Heart right ventricle (tissue), 16 donors: ENCODE measurements around the gene BRIP1. TPM values are rescaled to one million over a fixed set of nuclear protein-coding genes. Genes with fewer than 3 reads are reported as not detected.

Experiments
- ATAC-seq, 8 donors: fragments of 200-7000 bp; cut with Tn5 transposase; one replicate each; pipeline ENCODE4 v1.9.1; 2020; ENCODE audit warnings: mild to moderate bottlenecking in 8 of 8, moderate library complexity in 8 of 8, moderate number of reproducible peaks in 1 of 8
- DNase-seq, 2 donors: peaks; one replicate each; pipeline ENCODE4 v3.0.0-alpha.2; 2020
- H3K27ac ChIP-seq, 10 donors: fragments of 200-600 bp; sonication (generic) in 2 of 10; one replicate each; pipeline versions ENCODE4 v1.5.0 to v1.8.0; 2020 to 2022; ENCODE audit warnings: mild to moderate bottlenecking in 3 of 10
- H3K27me3 ChIP-seq, 7 donors: fragments of 200-600 bp; one replicate each; pipeline ENCODE4 v1.8.0; 2021 to 2022; ENCODE audit warnings: mild to moderate bottlenecking in 2 of 7
- H3K36me3 ChIP-seq, 9 donors: fragments of 200-600 bp; sonication (generic) in 1 of 9; one replicate each; pipeline versions ENCODE4 v1.5.0 to v1.8.0; 2020 to 2022; ENCODE audit warnings: mild to moderate bottlenecking in 2 of 9
- H3K4me1 ChIP-seq, 9 donors: fragments of 200-600 bp; sonication (generic) in 1 of 9; one replicate each; pipeline versions ENCODE4 v1.5.0 to v1.8.0; 2020 to 2022; ENCODE audit warnings: mild to moderate bottlenecking in 4 of 9
- H3K4me3 ChIP-seq, 10 donors: fragments of 200-600 bp; sonication (generic) in 2 of 10; one replicate each; pipeline versions ENCODE4 v1.5.0 to v1.8.0; 2020 to 2022; ENCODE audit warnings: mild to moderate bottlenecking in 7 of 10, moderate library complexity in 2 of 10
- H3K9me3 ChIP-seq, 11 donors: fragments of 200-600 bp in 10 of 11; sonication (generic) in 2 of 11; one replicate each; pipeline versions ENCODE4 v1.5.0 to v1.8.0; 2013 to 2022; ENCODE audit warnings: mild to moderate bottlenecking in 2 of 11, control low read depth in 1 of 11, moderate library complexity in 1 of 11
- WGBS, 2 donors: extraction: QIAGEN DNeasy Blood & Tissue Kit; methylation state at CpG; one replicate each; pipeline ENCODE4 v1.1.7; 2013; ENCODE audit warnings: inconsistent platforms in 1 of 2; 5-methylcytosine and 5-hydroxymethylcytosine counted together
- intact Hi-C, 10 donors: fragments of 100-400 bp; cut with DNase I; formaldehyde crosslinking; loops; one replicate each; pipeline versions ENCODE4 v1.11.1 to v1.14.2; 2022
- polyA plus RNA-seq, 2 donors: library from polyadenylated mRNA; stranded (reverse); fragments of 200-250 nt; gene quantifications; one replicate each; pipeline ENCODE4 v1.2.3, GENCODE V29; 2013
- total RNA-seq, 10 donors: library from RNA; stranded (reverse); fragmentation: NEBNext Ultra II Directional in 3 of 10; extraction: Animal tissue kit (Norgen Biotek cat#: 25700) in 3 of 10; gene quantifications; one replicate each; pipeline versions ENCODE4 v1.2.1 to v1.2.4, GENCODE V29; 2021 to 2023
- TF ChIP-seq, protein P1 (sequence below), 9 donors: fragments of 200-600 bp; sonication (generic) in 2 of 9; IDR thresholded peaks; one replicate each; pipeline versions ENCODE4 v1.5.0 to v1.8.0; 2021 to 2022; ENCODE audit warnings: antibody characterized with exemption in 9 of 9, mild to moderate bottlenecking in 5 of 9, moderate library complexity in 1 of 9
- donor health status: Arrhythmogenic right ventricular cardiomyopathy.
- donor health status: ischemic (EF 13 %, LVEDD 7.1; RV severe dilation, severe dysfunction).
- donor health status: healthy with polysubstance abuse.
- donor health status: DM: no; HTN: yes; CAD: no.
- donor health status: DM: no; HTN: no; CAD: no.
- donor health status: ischemic (EF 25% LVEDD 6.9; RV normal size, moderate dysfunction).
- donor health status: ischemic (EF 25% LVEDD 5.7; RV mildly dilated, moderate dysfunction).
- donor health status: healthy.
- donor health status: DM: yes; HTN: yes; CAD: no.
- donor health status: Ischemic cardiomyopathy.
- donor health status: ischemic (EF 35%, LVEDD 5.7; RV mildly dilated, moderate dysfunction).
- donor health status: nonischemic (EF 11% LVEDD 7.7; RV severe dilation, severe dysfunction).
- donor health status: DM: yes; HTN: yes; CAD: no.
- donor health status: PGD.
- donor health status: ischemic (EF 29% LVEDD 5.4; RV normal size, mild dysfunction).
- donor health status: nonischemic (EF 23%, LVEDD 6.1; RV moderate dilation, normal function).

BRIP1 gene
- total and polyA plus RNA-seq, 12 donors: 0.03 to 2.1 (median 0.22) TPM; not detected in 1

DNA sequence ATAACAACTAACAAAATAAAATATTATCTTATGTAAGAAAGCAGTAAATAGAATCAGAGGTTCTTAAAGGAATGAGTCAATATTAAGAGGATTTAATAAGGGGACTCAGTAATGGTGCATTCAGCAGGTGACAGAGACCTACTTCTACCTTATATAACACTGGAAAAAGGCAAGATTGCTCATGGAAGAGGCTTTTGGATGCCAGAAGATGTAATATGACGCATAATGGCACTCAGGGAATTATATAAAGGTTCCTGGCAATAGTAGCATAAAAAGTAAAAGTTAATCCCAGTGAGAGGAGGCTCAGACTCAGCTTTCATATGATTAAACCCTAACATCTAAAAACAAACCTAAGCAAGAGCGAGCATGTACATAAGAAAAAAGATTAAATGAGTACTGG is 136.4 kb downstream of the BRIP1 start:
- Histone ChIP-seq H3K36me3 (no peaks in the 10 kb centered on the region), H3K9me3 (no peaks in the 10 kb centered on the region), H3K4me1 (no peaks in the 10 kb centered on the region), H3K4me3 (no peak overlapping the region), H3K27me3 (no peaks in the 10 kb centered on the region), H3K27ac (no peak overlapping the region)
- ATAC-seq (no peak), DNase-seq (no peak)
- TF ChIP-seq, protein P1, sequence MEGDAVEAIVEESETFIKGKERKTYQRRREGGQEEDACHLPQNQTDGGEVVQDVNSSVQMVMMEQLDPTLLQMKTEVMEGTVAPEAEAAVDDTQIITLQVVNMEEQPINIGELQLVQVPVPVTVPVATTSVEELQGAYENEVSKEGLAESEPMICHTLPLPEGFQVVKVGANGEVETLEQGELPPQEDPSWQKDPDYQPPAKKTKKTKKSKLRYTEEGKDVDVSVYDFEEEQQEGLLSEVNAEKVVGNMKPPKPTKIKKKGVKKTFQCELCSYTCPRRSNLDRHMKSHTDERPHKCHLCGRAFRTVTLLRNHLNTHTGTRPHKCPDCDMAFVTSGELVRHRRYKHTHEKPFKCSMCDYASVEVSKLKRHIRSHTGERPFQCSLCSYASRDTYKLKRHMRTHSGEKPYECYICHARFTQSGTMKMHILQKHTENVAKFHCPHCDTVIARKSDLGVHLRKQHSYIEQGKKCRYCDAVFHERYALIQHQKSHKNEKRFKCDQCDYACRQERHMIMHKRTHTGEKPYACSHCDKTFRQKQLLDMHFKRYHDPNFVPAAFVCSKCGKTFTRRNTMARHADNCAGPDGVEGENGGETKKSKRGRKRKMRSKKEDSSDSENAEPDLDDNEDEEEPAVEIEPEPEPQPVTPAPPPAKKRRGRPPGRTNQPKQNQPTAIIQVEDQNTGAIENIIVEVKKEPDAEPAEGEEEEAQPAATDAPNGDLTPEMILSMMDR (IDR thresholded peaks at IDR 0.05): no peak
- intact Hi-C loops: no loop called here
- WGBS, 2 donors: 97 to 100% methylated on average over 2 of the region's 2 CpGs

DNA sequence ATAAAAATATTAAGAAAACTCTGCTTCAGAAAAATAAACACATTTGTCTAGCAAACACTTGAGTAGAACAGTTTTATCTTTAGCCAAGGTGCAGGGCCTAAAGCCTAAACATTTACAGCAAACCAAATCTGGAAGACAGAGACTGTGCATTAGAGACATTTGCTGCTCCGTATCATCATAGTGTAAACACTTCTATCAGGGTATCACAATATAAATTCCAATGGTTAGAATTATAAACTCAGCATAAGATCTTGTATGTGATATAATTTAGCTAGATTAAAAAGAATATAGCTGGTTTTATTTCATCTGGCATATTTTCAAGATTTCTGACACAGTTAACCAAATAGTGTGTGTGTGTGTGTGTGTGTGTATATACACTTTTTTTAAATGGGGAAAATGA is 138.6 kb downstream of the BRIP1 start:
- Histone ChIP-seq H3K9me3 (no peaks in the 10 kb centered on the region), H3K4me1 (no peaks in the 10 kb centered on the region), H3K27ac (no peak overlapping the region), H3K27me3 (no peaks in the 10 kb centered on the region), H3K36me3 (no peaks in the 10 kb centered on the region), H3K4me3 (no peak overlapping the region)
- TF ChIP-seq, protein P1 (IDR thresholded peaks at IDR 0.05): no peak
- ATAC-seq (no peak), DNase-seq (no peak)
- intact Hi-C loops: no loop called here
- 93 to 100% methylated on average over 1 of the region's 1 CpG for WGBS, 2 donors

DNA sequence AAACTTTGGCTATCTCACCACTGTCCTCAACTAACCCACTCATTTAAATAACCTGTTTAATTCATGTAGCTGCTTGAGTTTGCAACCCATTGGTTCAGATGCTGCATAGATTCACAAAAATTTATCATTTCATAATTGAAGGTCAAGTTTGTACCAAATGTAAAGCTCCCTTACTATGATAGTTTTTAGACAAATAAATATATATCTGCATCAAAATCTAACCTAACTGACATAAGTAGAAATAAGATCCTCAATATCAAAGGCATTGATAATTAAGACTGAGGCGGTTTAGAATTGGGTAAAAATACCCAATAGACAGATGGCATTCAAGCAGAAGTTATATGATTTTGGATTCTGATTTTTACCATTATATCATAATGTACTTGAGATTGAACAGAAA is 139.4 kb downstream of the BRIP1 start:
- intact Hi-C loops: no loop called here
- no peaks in the 10 kb centered on the region for H3K9me3 ChIP-seq
- no peak for DNase-seq
- TF ChIP-seq, protein P1 (IDR thresholded peaks at IDR 0.05): no peak
- H3K4me1 ChIP-seq: no peaks in the 10 kb centered on the region
- WGBS, 2 donors: 98 to 99% methylated on average over 1 of the region's 1 CpG
- H3K27ac ChIP-seq: no peak overlapping the region
- no peaks in the 10 kb centered on the region for H3K36me3 ChIP-seq
- H3K4me3 ChIP-seq: no peak overlapping the region
- no peak for ATAC-seq
- H3K27me3 ChIP-seq: no peaks in the 10 kb centered on the region

DNA sequence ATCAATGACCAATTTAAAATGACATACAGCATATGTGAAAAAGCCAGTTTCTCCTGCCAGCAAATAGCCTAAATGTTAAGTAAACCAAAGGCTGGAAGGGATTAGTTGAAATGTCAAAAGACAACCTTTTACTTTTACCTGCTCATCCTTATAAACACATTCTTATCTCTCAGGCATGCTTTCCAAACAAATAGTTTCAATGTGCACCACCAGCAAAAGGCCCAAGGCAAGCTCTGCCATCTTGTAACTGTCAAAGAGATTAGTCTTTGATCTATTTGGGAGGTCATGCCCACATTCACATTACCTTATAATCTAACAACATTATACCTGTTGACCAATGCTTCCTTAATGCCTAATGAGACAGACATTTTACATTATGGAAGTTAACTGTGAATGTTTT is 140.1 kb downstream of the BRIP1 start:
- Histone ChIP-seq H3K9me3 (peaks cover 0 to 7% (median 2%) of the 10 kb centered on the region in 11 donors), H3K36me3 (no peaks in the 10 kb centered on the region), H3K27me3 (no peaks in the 10 kb centered on the region), H3K4me1 (no peaks in the 10 kb centered on the region), H3K27ac (no peak overlapping the region), H3K4me3 (no peak overlapping the region)
- intact Hi-C loops: no loop called here
- TF ChIP-seq, protein P1 (IDR thresholded peaks at IDR 0.05): no peak
- no peak for DNase-seq
- ATAC-seq: no peak

DNA sequence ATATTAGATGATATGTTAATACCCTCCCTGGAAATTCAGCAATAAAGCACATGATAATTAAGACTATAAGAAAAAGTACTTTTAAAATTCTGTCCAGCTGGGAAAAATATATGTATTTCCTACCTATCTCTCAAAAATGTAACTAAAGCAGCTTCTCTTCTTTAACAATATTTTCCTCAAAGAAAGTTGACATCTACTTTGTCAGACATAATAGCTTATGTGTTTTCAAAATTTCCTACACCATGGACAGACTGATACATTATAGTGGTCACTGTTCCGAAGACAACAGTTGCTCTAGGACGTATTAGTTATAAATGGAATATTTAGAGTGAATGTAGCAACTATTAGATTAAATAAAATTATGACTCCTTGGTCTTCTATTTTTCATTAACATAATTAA is 140.9 kb downstream of the BRIP1 start:
- no peak overlapping the region for H3K4me3 ChIP-seq
- H3K4me1 ChIP-seq: no peaks in the 10 kb centered on the region
- no peaks in the 10 kb centered on the region for H3K27me3 ChIP-seq
- no peaks in the 10 kb centered on the region for H3K36me3 ChIP-seq
- 96 to 99% methylated on average over 2 of the region's 2 CpGs for WGBS, 2 donors
- no peak overlapping the region for H3K27ac ChIP-seq
- H3K9me3 ChIP-seq: peaks cover 0 to 15% (median 4%) of the 10 kb centered on the region in 11 donors
- DNase-seq (no peak), ATAC-seq (no peak)
- intact Hi-C loops: no loop called here
- TF ChIP-seq, protein P1 (IDR thresholded peaks at IDR 0.05): no peak
